GM23338 (cell line): ENCODE measurements around the gene RASSF6. TPM values are rescaled to one million over a fixed set of nuclear protein-coding genes. Genes with fewer than 3 reads are reported as not detected.

Experiments used
- ATAC-seq: fragments of 200-7000 bp; cut with Tn5 transposase; 3 replicates; pipeline ENCODE4 v1.9.1; 2020
- DNase-seq: peaks from one replicate; pipeline ENCODE4 v3.0.0-alpha.2; 2015; ENCODE audit warnings: low spot score
- H2AFZ ChIP-seq: fragments of 200-600 bp; sonication (generic); 2 replicates; pipeline ENCODE4 v1.8.0; 2016; ENCODE audit warnings: antibody characterized with exemption, mild to moderate bottlenecking, moderate library complexity
- H3F3A ChIP-seq: fragments of 200-600 bp; sonication (generic); replicated peaks from 2 replicates; pipeline ENCODE4 v1.8.0; 2017; ENCODE audit warnings: antibody characterized with exemption, mixed run types, low read depth
- H3K27ac ChIP-seq: fragments of 200-600 bp; sonication (generic); 2 replicates; pipeline ENCODE4 v1.6.1; 2016; ENCODE audit warnings: low read depth
- H3K27me3 ChIP-seq: fragments of 200-600 bp; sonication (generic); 2 replicates; pipeline ENCODE4 v1.8.0; 2016; ENCODE audit warnings: mild to moderate bottlenecking, mixed run types, moderate library complexity; ENCODE audit not compliant: insufficient read depth
- H3K36me3 ChIP-seq: fragments of 200-600 bp; sonication (generic); 2 replicates; pipeline ENCODE4 v1.8.0; 2016; ENCODE audit warnings: mild to moderate bottlenecking; ENCODE audit not compliant: insufficient read depth
- H3K4me1 ChIP-seq: fragments of 200-600 bp; sonication (generic); 2 replicates; pipeline ENCODE4 v1.8.0; 2016; ENCODE audit warnings: mild to moderate bottlenecking, moderate library complexity; ENCODE audit not compliant: insufficient read depth
- H3K4me2 ChIP-seq: fragments of 200-600 bp; sonication (generic); 2 replicates; pipeline ENCODE4 v1.7.1; 2017; ENCODE audit warnings: mixed run types
- H3K4me3 ChIP-seq: fragments of 200-600 bp; sonication (generic); 2 replicates; pipeline ENCODE4 v1.6.1; 2016; ENCODE audit warnings: mixed run types
- H3K79me2 ChIP-seq: fragments of 200-600 bp; sonication (generic); replicated peaks from 2 replicates; pipeline ENCODE4 v1.8.0; 2017; ENCODE audit warnings: mild to moderate bottlenecking; ENCODE audit not compliant: insufficient read depth
- H3K9me2 ChIP-seq: fragments of 200-600 bp; sonication (generic); 2 replicates; pipeline ENCODE4 v1.8.0; 2017; ENCODE audit not compliant: insufficient read depth
- H4K20me1 ChIP-seq: fragments of 200-600 bp; sonication (generic); replicated peaks from 2 replicates; pipeline ENCODE4 v1.8.0; 2017; ENCODE audit warnings: mild to moderate bottlenecking; ENCODE audit not compliant: insufficient read depth
- H3K27ac Mint-ChIP-seq: 2 replicates; pipeline ENCODE4 v1.8.0; 2020; ENCODE audit warnings: inconsistent platforms, mild to moderate bottlenecking, moderate library complexity, mixed read lengths
- H3K27me3 Mint-ChIP-seq: 3 replicates; pipeline ENCODE4 v1.8.0; 2022; ENCODE audit warnings: low read depth, mild to moderate bottlenecking, moderate library complexity, mixed read lengths, inconsistent platforms; ENCODE audit not compliant: insufficient read depth, poor library complexity
- H3K36me3 Mint-ChIP-seq: 3 replicates; pipeline ENCODE4 v1.8.0; 2021; ENCODE audit warnings: low read depth, mild to moderate bottlenecking, inconsistent platforms, moderate library complexity, mixed read lengths
- H3K4me1 Mint-ChIP-seq: 3 replicates; pipeline ENCODE4 v1.8.0; 2020; ENCODE audit warnings: mild to moderate bottlenecking, inconsistent platforms, mixed read lengths
- H3K4me3 Mint-ChIP-seq: 3 replicates; pipeline ENCODE4 v1.8.0; 2021; ENCODE audit warnings: moderate library complexity, mild to moderate bottlenecking, inconsistent platforms, mixed read lengths
- H3K9me3 Mint-ChIP-seq: 3 replicates; pipeline ENCODE4 v1.8.0; 2020; ENCODE audit warnings: moderate library complexity, mild to moderate bottlenecking, inconsistent platforms, mixed read lengths
- CREB1 ChIP-seq: fragments of 250-450 bp; sonication (Bioruptor Pico); IDR thresholded peaks from 2 replicates; pipeline ENCODE4 v1.5.0; 2020; ENCODE audit warnings: low read depth, mild to moderate bottlenecking, moderate library complexity
- EZH2 ChIP-seq: fragments of 200-600 bp; sonication (generic); IDR thresholded peaks from one replicate; pipeline ENCODE4 v1.8.0; 2017; ENCODE audit warnings: antibody characterized with exemption, mild to moderate bottlenecking, low read depth; ENCODE audit not compliant: unreplicated experiment
- JUNB ChIP-seq: IDR thresholded peaks from one replicate; pipeline ENCODE4 v1.6.1; 2016; ENCODE audit warnings: antibody characterized with exemption; ENCODE audit not compliant: unreplicated experiment
- NANOG ChIP-seq: IDR thresholded peaks from 2 replicates; pipeline ENCODE4 v1.6.1; 2016; ENCODE audit warnings: antibody characterized with exemption, borderline replicate concordance
- POLR2AphosphoS5 ChIP-seq: IDR thresholded peaks from 2 replicates; pipeline ENCODE4 v1.6.1; 2016; ENCODE audit warnings: antibody characterized with exemption, low read depth
- STAT1 ChIP-seq: IDR thresholded peaks from one replicate; pipeline ENCODE4 v1.6.1; 2016; ENCODE audit warnings: antibody characterized with exemption; ENCODE audit not compliant: unreplicated experiment
- polyA plus RNA-seq: library from polyadenylated mRNA; unstranded; fragments of >200 nt; fragmentation: Nextera tagmentation; extraction: Ambion mirVana; gene quantifications from 2 replicates; pipeline ENCODE4 v1.2.1, GENCODE V29; 2016
- total RNA-seq: library from RNA; depleted of rRNA; stranded (reverse); fragments of >200 nt; shearing (Covaris generic); gene quantifications from 2 replicates; pipeline ENCODE4 v1.2.3, GENCODE V29; 2014
- TF ChIP-seq, protein P1 (sequence below): fragments of 250-450 bp; sonication (Bioruptor Pico); IDR thresholded peaks from 2 replicates; pipeline ENCODE4 v1.5.0; 2020; ENCODE audit warnings: mild to moderate bottlenecking, moderate library complexity
- TF ChIP-seq, protein P2 (sequence below), 2 experiments: fragments of 200-600 bp in 1 of 2; sonication (generic) in 1 of 2; conservative IDR thresholded peaks; 2 replicates each; pipeline versions ENCODE4 v1.5.1 to v1.6.1; 2016 to 2017; ENCODE audit warnings: antibody characterized with exemption in 2 of 2, low read depth in 2 of 2, mild to moderate bottlenecking in 2 of 2, moderate library complexity in 1 of 2
- TF ChIP-seq, protein P3 (sequence below): IDR thresholded peaks from one replicate; pipeline ENCODE4 v1.6.1; 2018; ENCODE audit warnings: antibody characterized with exemption; ENCODE audit not compliant: unreplicated experiment
- TF ChIP-seq, protein P4 (sequence below): IDR thresholded peaks from 2 replicates; pipeline ENCODE4 v1.6.1; 2016; ENCODE audit warnings: antibody characterized with exemption

RASSF6 gene
- total and polyA plus RNA-seq, 2 experiments from 2014 or later = 0.14 to 0.79 TPM

DNA sequence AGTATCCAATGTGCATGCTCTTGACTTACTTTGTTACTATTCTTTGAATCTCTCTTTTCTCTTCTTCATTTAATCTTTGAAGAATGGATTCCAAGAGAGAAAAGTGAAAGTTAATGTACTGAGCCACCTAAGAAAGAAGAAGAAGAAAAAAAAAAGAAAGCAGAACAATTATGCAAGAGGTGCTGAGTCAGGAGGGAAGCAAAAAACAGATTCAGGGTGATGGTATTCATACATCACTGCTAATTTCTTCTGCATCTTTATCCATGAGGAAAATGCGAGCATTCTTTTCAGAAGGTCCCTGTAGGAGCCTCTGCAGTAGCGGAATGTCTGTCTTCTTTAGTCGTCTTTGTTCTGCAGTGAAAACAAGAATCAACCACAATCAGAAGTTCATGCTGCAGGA, 43.9 kb downstream of the RASSF6 start:
- no peak overlapping the region for H3K4me3 ChIP-seq
- no peak overlapping the region for H2AFZ ChIP-seq
- no peaks in the 10 kb centered on the region for H3K79me2 ChIP-seq
- TF ChIP-seq NANOG (no peak), CREB1 (CRISPR knock-in tag) (no peak), POLR2AphosphoS5 (no peak)
- H4K20me1 ChIP-seq = no peaks in the 10 kb centered on the region
- DNase-seq = no peak
- H3K36me3 ChIP-seq = no peaks in the 10 kb centered on the region
- Mint-ChIP-seq H3K9me3 (0 out of 3 replicates have a peak, but pooled peaks cover 3% of the 10 kb centered on the region), H3K4me3 (no peak overlapping the region), H3K4me1 (peaks cover 16% of the 10 kb centered on the region), H3K27ac (no peak overlapping the region), H3K27me3 (no peaks in the 10 kb centered on the region), H3K36me3 (no peaks in the 10 kb centered on the region; the same call in 2 of the 3 replicates)
- no peak for ATAC-seq
- H3K4me1 ChIP-seq = no peaks in the 10 kb centered on the region
- H3K4me2 ChIP-seq = no peak overlapping the region
- no peak overlapping the region for H3K27ac ChIP-seq
- no peaks in the 10 kb centered on the region for H3K9me2 ChIP-seq
- no peaks in the 10 kb centered on the region for H3F3A ChIP-seq
- no peaks in the 10 kb centered on the region for H3K27me3 ChIP-seq

DNA sequence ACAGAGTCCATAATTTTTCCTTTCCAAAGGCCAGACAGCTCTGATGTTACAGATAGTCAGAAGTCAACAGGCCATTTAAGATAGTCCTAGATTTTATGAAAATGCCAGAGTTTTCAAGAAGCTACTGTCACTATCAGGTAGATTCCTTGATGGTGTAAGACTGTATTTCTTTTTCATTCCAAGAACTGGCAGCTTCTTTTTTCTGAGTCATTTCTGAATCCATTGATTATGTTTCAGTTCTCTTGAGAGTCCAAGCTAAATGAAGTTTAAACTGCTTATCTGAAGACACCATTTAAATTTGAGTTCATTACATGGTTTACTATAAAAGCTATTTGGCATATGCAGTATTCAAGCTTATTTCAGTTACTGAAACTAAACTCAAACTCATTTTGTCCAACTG, 44.6 kb downstream of the RASSF6 start:
- no peak overlapping the region for H3K4me3 Mint-ChIP-seq
- ATAC-seq (no peak), DNase-seq (no peak)
- H3K4me1 Mint-ChIP-seq = peaks cover 13% of the 10 kb centered on the region
- no peaks in the 10 kb centered on the region for H3F3A ChIP-seq
- no peaks in the 10 kb centered on the region for H3K9me2 ChIP-seq
- H3K9me3 Mint-ChIP-seq = 0 out of 3 replicates have a peak, but pooled peaks cover 3% of the 10 kb centered on the region
- no peak overlapping the region for H3K4me2 ChIP-seq
- no peak overlapping the region for H3K27ac ChIP-seq
- H3K36me3 Mint-ChIP-seq = no peaks in the 10 kb centered on the region; the same call in 2 of the 3 replicates
- H3K27me3 Mint-ChIP-seq = no peaks in the 10 kb centered on the region
- H3K27ac Mint-ChIP-seq = no peak overlapping the region
- H4K20me1 ChIP-seq = no peaks in the 10 kb centered on the region
- H3K4me1 ChIP-seq = no peaks in the 10 kb centered on the region
- no peaks in the 10 kb centered on the region for H3K36me3 ChIP-seq
- no peak overlapping the region for H2AFZ ChIP-seq
- H3K79me2 ChIP-seq = no peaks in the 10 kb centered on the region
- H3K4me3 ChIP-seq = no peak overlapping the region
- no peaks in the 10 kb centered on the region for H3K27me3 ChIP-seq
- no peak for TF ChIP-seq JUNB
- TF ChIP-seq, protein P1, sequence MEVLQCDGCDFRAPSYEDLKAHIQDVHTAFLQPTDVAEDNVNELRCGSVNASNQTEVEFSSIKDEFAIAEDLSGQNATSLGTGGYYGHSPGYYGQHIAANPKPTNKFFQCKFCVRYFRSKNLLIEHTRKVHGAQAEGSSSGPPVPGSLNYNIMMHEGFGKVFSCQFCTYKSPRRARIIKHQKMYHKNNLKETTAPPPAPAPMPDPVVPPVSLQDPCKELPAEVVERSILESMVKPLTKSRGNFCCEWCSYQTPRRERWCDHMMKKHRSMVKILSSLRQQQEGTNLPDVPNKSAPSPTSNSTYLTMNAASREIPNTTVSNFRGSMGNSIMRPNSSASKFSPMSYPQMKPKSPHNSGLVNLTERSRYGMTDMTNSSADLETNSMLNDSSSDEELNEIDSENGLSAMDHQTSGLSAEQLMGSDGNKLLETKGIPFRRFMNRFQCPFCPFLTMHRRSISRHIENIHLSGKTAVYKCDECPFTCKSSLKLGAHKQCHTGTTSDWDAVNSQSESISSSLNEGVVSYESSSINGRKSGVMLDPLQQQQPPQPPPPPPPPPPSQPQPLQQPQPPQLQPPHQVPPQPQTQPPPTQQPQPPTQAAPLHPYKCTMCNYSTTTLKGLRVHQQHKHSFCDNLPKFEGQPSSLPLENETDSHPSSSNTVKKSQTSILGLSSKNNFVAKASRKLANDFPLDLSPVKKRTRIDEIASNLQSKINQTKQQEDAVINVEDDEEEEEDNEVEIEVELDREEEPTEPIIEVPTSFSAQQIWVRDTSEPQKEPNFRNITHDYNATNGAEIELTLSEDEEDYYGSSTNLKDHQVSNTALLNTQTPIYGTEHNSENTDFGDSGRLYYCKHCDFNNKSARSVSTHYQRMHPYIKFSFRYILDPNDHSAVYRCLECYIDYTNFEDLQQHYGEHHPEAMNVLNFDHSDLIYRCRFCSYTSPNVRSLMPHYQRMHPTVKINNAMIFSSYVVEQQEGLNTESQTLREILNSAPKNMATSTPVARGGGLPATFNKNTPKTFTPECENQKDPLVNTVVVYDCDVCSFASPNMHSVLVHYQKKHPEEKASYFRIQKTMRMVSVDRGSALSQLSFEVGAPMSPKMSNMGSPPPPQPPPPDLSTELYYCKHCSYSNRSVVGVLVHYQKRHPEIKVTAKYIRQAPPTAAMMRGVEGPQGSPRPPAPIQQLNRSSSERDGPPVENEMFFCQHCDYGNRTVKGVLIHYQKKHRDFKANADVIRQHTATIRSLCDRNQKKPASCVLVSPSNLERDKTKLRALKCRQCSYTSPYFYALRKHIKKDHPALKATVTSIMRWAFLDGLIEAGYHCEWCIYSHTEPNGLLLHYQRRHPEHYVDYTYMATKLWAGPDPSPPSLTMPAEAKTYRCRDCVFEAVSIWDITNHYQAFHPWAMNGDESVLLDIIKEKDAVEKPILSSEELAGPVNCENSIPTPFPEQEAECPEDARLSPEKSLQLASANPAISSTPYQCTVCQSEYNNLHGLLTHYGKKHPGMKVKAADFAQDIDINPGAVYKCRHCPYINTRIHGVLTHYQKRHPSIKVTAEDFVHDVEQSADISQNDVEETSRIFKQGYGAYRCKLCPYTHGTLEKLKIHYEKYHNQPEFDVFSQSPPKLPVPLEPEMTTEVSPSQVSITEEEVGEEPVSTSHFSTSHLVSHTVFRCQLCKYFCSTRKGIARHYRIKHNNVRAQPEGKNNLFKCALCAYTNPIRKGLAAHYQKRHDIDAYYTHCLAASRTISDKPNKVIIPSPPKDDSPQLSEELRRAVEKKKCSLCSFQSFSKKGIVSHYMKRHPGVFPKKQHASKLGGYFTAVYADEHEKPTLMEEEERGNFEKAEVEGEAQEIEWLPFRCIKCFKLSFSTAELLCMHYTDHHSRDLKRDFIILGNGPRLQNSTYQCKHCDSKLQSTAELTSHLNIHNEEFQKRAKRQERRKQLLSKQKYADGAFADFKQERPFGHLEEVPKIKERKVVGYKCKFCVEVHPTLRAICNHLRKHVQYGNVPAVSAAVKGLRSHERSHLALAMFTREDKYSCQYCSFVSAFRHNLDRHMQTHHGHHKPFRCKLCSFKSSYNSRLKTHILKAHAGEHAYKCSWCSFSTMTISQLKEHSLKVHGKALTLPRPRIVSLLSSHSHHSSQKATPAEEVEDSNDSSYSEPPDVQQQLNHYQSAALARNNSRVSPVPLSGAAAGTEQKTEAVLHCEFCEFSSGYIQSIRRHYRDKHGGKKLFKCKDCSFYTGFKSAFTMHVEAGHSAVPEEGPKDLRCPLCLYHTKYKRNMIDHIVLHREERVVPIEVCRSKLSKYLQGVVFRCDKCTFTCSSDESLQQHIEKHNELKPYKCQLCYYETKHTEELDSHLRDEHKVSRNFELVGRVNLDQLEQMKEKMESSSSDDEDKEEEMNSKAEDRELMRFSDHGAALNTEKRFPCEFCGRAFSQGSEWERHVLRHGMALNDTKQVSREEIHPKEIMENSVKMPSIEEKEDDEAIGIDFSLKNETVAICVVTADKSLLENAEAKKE = no peak
- no peak for TF ChIP-seq NANOG
- TF ChIP-seq, protein P2, sequence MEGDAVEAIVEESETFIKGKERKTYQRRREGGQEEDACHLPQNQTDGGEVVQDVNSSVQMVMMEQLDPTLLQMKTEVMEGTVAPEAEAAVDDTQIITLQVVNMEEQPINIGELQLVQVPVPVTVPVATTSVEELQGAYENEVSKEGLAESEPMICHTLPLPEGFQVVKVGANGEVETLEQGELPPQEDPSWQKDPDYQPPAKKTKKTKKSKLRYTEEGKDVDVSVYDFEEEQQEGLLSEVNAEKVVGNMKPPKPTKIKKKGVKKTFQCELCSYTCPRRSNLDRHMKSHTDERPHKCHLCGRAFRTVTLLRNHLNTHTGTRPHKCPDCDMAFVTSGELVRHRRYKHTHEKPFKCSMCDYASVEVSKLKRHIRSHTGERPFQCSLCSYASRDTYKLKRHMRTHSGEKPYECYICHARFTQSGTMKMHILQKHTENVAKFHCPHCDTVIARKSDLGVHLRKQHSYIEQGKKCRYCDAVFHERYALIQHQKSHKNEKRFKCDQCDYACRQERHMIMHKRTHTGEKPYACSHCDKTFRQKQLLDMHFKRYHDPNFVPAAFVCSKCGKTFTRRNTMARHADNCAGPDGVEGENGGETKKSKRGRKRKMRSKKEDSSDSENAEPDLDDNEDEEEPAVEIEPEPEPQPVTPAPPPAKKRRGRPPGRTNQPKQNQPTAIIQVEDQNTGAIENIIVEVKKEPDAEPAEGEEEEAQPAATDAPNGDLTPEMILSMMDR (conservative IDR thresholded peaks at IDR 0.05; ENCODE audit: low read depth in 2 of 2) = no peak
- no peak for TF ChIP-seq EZH2
- TF ChIP-seq STAT1 = no peak
- TF ChIP-seq, protein P3, sequence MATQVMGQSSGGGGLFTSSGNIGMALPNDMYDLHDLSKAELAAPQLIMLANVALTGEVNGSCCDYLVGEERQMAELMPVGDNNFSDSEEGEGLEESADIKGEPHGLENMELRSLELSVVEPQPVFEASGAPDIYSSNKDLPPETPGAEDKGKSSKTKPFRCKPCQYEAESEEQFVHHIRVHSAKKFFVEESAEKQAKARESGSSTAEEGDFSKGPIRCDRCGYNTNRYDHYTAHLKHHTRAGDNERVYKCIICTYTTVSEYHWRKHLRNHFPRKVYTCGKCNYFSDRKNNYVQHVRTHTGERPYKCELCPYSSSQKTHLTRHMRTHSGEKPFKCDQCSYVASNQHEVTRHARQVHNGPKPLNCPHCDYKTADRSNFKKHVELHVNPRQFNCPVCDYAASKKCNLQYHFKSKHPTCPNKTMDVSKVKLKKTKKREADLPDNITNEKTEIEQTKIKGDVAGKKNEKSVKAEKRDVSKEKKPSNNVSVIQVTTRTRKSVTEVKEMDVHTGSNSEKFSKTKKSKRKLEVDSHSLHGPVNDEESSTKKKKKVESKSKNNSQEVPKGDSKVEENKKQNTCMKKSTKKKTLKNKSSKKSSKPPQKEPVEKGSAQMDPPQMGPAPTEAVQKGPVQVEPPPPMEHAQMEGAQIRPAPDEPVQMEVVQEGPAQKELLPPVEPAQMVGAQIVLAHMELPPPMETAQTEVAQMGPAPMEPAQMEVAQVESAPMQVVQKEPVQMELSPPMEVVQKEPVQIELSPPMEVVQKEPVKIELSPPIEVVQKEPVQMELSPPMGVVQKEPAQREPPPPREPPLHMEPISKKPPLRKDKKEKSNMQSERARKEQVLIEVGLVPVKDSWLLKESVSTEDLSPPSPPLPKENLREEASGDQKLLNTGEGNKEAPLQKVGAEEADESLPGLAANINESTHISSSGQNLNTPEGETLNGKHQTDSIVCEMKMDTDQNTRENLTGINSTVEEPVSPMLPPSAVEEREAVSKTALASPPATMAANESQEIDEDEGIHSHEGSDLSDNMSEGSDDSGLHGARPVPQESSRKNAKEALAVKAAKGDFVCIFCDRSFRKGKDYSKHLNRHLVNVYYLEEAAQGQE = no peak
- no peak for TF ChIP-seq CREB1 (CRISPR knock-in tag)
- TF ChIP-seq, protein P4, sequence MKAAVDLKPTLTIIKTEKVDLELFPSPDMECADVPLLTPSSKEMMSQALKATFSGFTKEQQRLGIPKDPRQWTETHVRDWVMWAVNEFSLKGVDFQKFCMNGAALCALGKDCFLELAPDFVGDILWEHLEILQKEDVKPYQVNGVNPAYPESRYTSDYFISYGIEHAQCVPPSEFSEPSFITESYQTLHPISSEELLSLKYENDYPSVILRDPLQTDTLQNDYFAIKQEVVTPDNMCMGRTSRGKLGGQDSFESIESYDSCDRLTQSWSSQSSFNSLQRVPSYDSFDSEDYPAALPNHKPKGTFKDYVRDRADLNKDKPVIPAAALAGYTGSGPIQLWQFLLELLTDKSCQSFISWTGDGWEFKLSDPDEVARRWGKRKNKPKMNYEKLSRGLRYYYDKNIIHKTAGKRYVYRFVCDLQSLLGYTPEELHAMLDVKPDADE = no peak
